Left ventricle myocardium inferior (tissue), 1 donor: ENCODE data around the gene CDX2. TPM values are rescaled to one million over a fixed set of nuclear protein-coding genes. Genes with fewer than 3 reads are reported as not detected.
A peak's percentile ranks its signal among the peaks of the same experiment; 100 is the strongest.

ENCODE experiments used
- DNase-seq: peaks from one replicate; pipeline ENCODE4 v3.0.0-alpha.2; 2020
- H3K27ac ChIP-seq: fragments of 200-600 bp; replicated peaks from 2 replicates; pipeline ENCODE4 v1.8.0; 2021
- H3K27me3 ChIP-seq: fragments of 200-600 bp; 2 replicates; pipeline ENCODE4 v1.8.0; 2021; ENCODE audit warnings: low read depth
- H3K36me3 ChIP-seq: fragments of 200-600 bp; 2 replicates; pipeline ENCODE4 v1.8.0; 2021
- H3K4me1 ChIP-seq: fragments of 200-600 bp; 2 replicates; pipeline ENCODE4 v1.8.0; 2021
- H3K4me3 ChIP-seq: fragments of 200-600 bp; 2 replicates; pipeline ENCODE4 v1.8.0; 2021; ENCODE audit warnings: mild to moderate bottlenecking, moderate library complexity
- H3K9me3 ChIP-seq: fragments of 200-600 bp; replicated peaks from 2 replicates; pipeline ENCODE4 v1.8.0; 2021
- intact Hi-C: fragments of 100-400 bp; cut with micrococcal nuclease; formaldehyde crosslinking; loops from one replicate; pipeline ENCODE4 v1.11.0; 2022
- total RNA-seq: library from RNA; stranded (reverse); fragmentation: NEBNext Ultra II Directional; extraction: Animal tissue kit (Norgen Biotek cat#: 25700); gene quantifications from one replicate; pipeline ENCODE4 v1.2.1, GENCODE V29; 2021
- TF ChIP-seq, protein P1 (sequence below): fragments of 200-600 bp; IDR thresholded peaks from 2 replicates; pipeline ENCODE4 v1.8.0; 2021; ENCODE audit warnings: antibody characterized with exemption, mild to moderate bottlenecking, borderline replicate concordance
- donor health status: DM: no; HTN: yes; CAD: no; lungs with severe emphysema.

Gene CDX2
- total RNA-seq, 1 donor from 2014 or later: not detected

DNA sequence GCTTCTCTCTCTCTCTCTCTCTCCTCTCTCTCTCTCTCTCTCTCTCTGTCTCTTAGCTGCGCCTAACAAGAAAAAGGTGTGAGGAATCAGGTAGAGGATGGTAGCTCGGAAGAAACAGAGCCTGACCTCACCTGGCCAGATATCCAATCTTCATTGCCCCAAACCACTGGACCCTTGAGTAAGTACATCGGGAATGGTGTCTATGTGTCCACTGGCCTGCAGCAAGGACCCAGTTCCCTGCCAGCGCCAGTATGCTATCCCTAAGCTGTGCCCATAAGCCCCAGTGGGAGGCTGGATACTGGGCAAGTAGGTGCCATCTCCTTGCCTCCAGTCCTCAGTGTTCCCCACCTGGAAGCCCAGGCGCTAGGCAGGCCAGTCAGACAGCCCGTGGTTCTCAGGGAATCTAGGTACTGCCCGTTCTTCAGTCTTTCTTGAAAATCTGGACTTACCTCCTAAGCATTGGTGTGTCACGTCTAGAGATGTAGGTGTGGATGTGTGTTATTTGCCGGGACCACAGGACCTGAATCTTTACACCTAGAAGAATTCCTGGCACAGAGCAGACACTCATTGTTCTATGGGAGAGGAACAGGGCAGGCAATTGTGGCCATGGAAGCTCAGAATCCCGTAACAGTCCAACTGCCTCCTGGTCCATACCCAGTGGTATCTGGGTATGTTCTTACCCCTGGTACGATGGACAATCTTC lies 12.0 kb upstream of the CDX2 start:
- no peak for DNase-seq
- peaks cover 98% of the 10 kb centered on the region for H3K27me3 ChIP-seq
- H3K4me3 ChIP-seq: no peak overlapping the region
- H3K27ac ChIP-seq: no peak overlapping the region
- intact Hi-C loops: loop anchor here (5.0 to 10.0 kb wide), 2 partner anchors 149 to 616 kb away; no protein-coding TSS in a partner anchor
- TF ChIP-seq, protein P1, sequence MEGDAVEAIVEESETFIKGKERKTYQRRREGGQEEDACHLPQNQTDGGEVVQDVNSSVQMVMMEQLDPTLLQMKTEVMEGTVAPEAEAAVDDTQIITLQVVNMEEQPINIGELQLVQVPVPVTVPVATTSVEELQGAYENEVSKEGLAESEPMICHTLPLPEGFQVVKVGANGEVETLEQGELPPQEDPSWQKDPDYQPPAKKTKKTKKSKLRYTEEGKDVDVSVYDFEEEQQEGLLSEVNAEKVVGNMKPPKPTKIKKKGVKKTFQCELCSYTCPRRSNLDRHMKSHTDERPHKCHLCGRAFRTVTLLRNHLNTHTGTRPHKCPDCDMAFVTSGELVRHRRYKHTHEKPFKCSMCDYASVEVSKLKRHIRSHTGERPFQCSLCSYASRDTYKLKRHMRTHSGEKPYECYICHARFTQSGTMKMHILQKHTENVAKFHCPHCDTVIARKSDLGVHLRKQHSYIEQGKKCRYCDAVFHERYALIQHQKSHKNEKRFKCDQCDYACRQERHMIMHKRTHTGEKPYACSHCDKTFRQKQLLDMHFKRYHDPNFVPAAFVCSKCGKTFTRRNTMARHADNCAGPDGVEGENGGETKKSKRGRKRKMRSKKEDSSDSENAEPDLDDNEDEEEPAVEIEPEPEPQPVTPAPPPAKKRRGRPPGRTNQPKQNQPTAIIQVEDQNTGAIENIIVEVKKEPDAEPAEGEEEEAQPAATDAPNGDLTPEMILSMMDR: no peak
- H3K36me3 ChIP-seq: no peaks in the 10 kb centered on the region
- H3K9me3 ChIP-seq: no peaks in the 10 kb centered on the region
- H3K4me1 ChIP-seq: peaks cover 32% of the 10 kb centered on the region

DNA sequence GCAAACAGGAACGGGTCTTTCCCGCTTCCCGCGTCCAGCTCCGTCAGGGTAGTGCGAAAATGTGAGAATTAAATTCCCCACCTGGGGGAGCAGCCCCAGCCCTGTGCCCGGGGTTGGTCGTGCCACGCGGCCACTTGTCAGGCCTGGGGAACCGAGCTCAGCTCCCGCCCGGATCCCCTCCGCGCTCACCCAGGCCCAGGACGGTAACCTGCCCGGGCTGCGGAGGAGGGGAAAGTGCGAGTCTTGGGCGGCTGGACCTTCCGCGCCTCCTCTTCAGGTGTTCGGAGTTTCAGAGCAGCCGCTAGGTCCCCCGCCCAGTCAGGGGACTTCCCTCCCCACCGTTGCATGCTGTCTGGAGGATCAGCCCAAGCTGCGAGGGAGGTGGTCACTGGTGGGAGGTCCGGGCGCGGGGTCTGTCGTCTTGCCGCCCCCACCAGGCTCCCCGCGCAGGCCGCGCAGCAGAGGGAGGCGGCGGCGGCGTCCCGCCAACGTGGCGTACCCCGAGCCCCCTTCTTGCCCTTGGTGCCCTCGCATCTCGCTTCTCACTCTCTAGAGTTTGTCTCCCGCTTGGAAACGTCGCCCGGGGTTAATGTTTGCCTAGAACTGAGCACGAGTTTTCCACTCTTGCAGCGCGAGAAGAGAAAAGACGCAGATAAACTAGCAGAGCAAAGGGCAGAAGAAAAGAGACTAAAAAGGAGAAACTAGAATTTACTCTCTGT lies 11.3 kb upstream of the CDX2 start:
- H3K36me3 ChIP-seq: no peaks in the 10 kb centered on the region
- TF ChIP-seq, protein P1: no peak
- H3K9me3 ChIP-seq: no peaks in the 10 kb centered on the region
- no peak overlapping the region for H3K4me3 ChIP-seq
- no peak overlapping the region for H3K27ac ChIP-seq
- peaks cover 98% of the 10 kb centered on the region for H3K27me3 ChIP-seq
- peaks cover 38% of the 10 kb centered on the region for H3K4me1 ChIP-seq
- no peak for DNase-seq
- intact Hi-C loops: loop anchor here (5.0 to 10.0 kb wide), 2 partner anchors 148 to 616 kb away; no protein-coding TSS in a partner anchor

GRCh38 chr13:27979765-27980279 lies 10.7 kb upstream of the CDX2 start:
- Histone ChIP-seq H3K4me1 (peaks cover 38% of the 10 kb centered on the region), H3K4me3 (no peak overlapping the region), H3K27me3 (peaks cover 98% of the 10 kb centered on the region), H3K36me3 (no peaks in the 10 kb centered on the region), H3K27ac (no peak overlapping the region), H3K9me3 (no peaks in the 10 kb centered on the region)
- intact Hi-C loops: loop anchor here (5.0 to 10.0 kb wide), 2 partner anchors 148 to 615 kb away; no protein-coding TSS in a partner anchor
- DNase-seq: no peak
- TF ChIP-seq, protein P1: no peak

DNA sequence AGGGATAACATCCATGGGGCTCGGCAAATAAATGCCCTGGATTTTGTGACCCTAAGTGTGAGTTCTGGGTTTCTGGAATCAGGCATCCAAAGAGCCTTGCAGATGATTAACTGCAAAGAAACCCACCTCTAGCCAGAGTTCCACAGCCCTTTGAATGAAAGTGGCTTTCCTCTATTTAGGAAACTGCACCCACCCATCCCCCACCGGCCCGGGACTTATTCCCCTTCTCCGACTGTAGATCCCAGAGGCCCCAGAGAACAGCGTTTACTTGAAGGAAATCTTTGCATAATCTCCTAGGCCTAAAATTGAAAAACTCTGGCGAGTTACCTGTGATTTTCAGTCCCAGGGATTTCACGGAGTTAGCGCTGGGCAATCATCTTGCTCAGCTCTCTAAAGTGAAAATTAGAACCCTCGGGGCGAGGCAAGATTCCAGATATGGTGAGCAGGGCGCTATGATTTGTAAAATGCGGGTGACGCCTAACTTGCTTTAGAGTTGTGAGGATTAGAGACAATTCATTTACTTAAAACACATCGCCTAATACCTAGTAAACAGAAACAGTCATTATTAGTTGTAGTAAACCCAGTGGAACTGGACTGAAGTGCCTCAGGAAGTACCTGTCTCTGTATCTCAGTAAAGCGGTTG lies 10.0 kb upstream of the CDX2 start:
- Histone ChIP-seq H3K27ac (no peak overlapping the region), H3K9me3 (no peaks in the 10 kb centered on the region), H3K4me3 (no peak overlapping the region), H3K36me3 (no peaks in the 10 kb centered on the region), H3K4me1 (peaks cover 38% of the 10 kb centered on the region), H3K27me3 (peaks cover 100% of the 10 kb centered on the region)
- intact Hi-C loops: no loop called here
- DNase-seq: no peak
- TF ChIP-seq, protein P1: no peak

DNA sequence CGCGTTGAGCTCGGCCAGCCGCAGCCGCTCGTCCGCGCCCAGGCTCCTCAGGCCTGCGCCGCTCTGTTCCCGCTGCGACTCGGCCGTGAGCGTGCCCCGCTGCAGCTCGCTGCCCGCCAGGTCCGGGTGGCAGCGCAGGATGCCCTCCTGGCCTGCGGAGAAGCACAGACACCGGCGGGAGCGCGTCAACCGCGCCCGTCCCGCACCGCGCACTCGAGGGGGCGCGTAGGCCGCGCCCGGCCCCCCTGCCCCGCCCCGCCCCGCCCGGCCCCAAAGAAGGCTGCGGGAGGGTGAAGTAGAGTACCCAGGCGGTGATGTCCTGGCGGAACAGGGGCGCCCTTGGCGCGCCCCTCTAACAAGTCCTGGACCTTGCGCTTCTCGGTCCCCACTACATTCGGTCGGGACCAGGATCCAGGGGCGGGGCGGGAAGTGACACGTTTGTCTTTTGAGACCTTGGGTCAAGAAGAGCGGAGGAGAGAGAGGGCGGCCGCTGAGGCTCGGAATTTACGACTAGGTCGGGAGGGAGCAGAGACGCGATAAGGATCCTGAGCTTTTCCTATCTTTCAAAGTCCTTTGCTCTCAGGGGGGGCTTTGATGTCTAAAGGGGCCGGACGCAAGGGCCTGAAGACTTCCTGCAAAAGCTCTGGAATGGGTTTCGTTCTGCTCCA lies 9.3 kb upstream of the CDX2 start:
- Histone ChIP-seq H3K36me3 (no peaks in the 10 kb centered on the region), H3K27me3 (peaks cover 100% of the 10 kb centered on the region), H3K9me3 (no peaks in the 10 kb centered on the region), H3K4me3 (peak overlapping the region; percentile 41), H3K27ac (no peak overlapping the region), H3K4me1 (peaks cover 38% of the 10 kb centered on the region)
- TF ChIP-seq, protein P1: no peak
- no peak for DNase-seq
- intact Hi-C loops: no loop called here
